A549 (cell line): Measurements from ENCODE around the gene SPRR3. TPM values are rescaled to one million over a fixed set of nuclear protein-coding genes. Genes with fewer than 3 reads are reported as not detected.

Source experiments
- ATAC-seq, 2 experiments: fragments of 200-7000 bp in 1 of 2; fragments of >200 bp in 1 of 2; cut with Nextera tagmentation in 1 of 2; cut with Tn5 transposase in 1 of 2; 3 replicates each; pipeline versions ENCODE4 v1.8.0 to v1.9.1; 2018 to 2020; ENCODE audit warnings: mild to moderate bottlenecking in 1 of 2, moderate library complexity in 1 of 2
- CTCF ChIA-PET: fragments of 300-600 bp; sonication (Branson Sonifier 250); formaldehyde crosslinking; extraction: SDS; loops from one replicate; lab custom pipeline; 2021; ENCODE audit warnings: antibody characterized with exemption, inconsistent platforms; lab: Yijun Ruan, JAX
- POLR2A ChIA-PET: fragments of 350-600 bp; formaldehyde crosslinking; extraction: SDS; loops from one replicate; lab custom pipeline; 2021; ENCODE audit warnings: antibody characterized with exemption, inconsistent platforms; lab: Yijun Ruan, JAX
- DNase-seq, 2 experiments: peaks; one replicate each; pipeline versions ENCODE4 v3.0.0 to v3.0.0-alpha.2; 2011 to 2016; ENCODE audit warnings: low read depth in 1 of 2, low spot score in 1 of 2
- FAIRE-seq: peaks from 2 replicates; lab custom pipeline; 2011; peaks lifted over from hg19 to GRCh38; lab: Jason Lieb, UNC
- H3K27ac ChIP-seq, 2 experiments: fragments of >200 bp; sonication (Bioruptor Twin); formaldehyde crosslinking; 3 replicates each; pipeline ENCODE4 v1.5.1; 2016 to 2017
- H3K4me1 ChIP-seq: fragments of >200 bp; sonication (Bioruptor Twin); formaldehyde crosslinking; 3 replicates; pipeline ENCODE4 v1.6.1; 2016
- H3K4me2 ChIP-seq: fragments of >200 bp; sonication (Bioruptor Twin); formaldehyde crosslinking; 3 replicates; pipeline ENCODE4 v1.6.1; 2016
- H3K4me3 ChIP-seq: fragments of >200 bp; sonication (Bioruptor Twin); formaldehyde crosslinking; 3 replicates; pipeline ENCODE4 v1.5.1; 2016
- H3K9me3 ChIP-seq: fragments of >200 bp; sonication (Bioruptor Twin); formaldehyde crosslinking; 3 replicates; pipeline ENCODE4 v1.6.1; 2016
- CBX2 ChIP-seq: fragments of 200-600 bp; sonication (generic); IDR thresholded peaks from 2 replicates; pipeline ENCODE4 v1.6.1; 2016; ENCODE audit warnings: low read depth, mild to moderate bottlenecking, borderline replicate concordance
- CBX8 ChIP-seq: fragments of 200-600 bp; sonication (generic); IDR thresholded peaks from 2 replicates; pipeline ENCODE4 v1.6.1; 2016
- CHD2 ChIP-seq: fragments of 150-350 bp; IDR thresholded peaks from 2 replicates; pipeline ENCODE4 v1.6.1; 2014; ENCODE audit warnings: low read length; ENCODE audit not compliant: partially characterized antibody
- HDAC2 ChIP-seq: fragments of 200-600 bp; sonication (generic); IDR thresholded peaks from 2 replicates; pipeline ENCODE4 v1.6.1; 2016
- HOXA7 ChIP-seq: fragments of 250-450 bp; sonication (Bioruptor Pico); IDR thresholded peaks from 2 replicates; pipeline ENCODE4 v1.5.0; 2020; ENCODE audit warnings: mild to moderate bottlenecking, moderate library complexity
- HOXB5 ChIP-seq: fragments of 250-450 bp; sonication (Bioruptor Pico); IDR thresholded peaks from 2 replicates; pipeline ENCODE4 v1.5.0; 2020; ENCODE audit warnings: mild to moderate bottlenecking, moderate library complexity
- JUN ChIP-seq, 2 experiments: fragments of >200 bp; sonication (Bioruptor Twin); formaldehyde crosslinking; IDR thresholded peaks; 2 replicates in 1 of 2; 3 replicates in 1 of 2; pipeline ENCODE4 v1.6.1; 2016 to 2017
- JUNB ChIP-seq: fragments of >200 bp; sonication (Bioruptor Twin); formaldehyde crosslinking; IDR thresholded peaks from 2 replicates; pipeline ENCODE4 v1.6.1; 2016
- KDM5A ChIP-seq: fragments of 200-600 bp; sonication (generic); IDR thresholded peaks from 2 replicates; pipeline ENCODE4 v1.6.1; 2016; ENCODE audit warnings: antibody characterized with exemption, mild to moderate bottlenecking
- NFE2L2 ChIP-seq: fragments of 150-350 bp; conservative IDR thresholded peaks from 2 replicates; pipeline ENCODE4 v1.6.1; 2014; ENCODE audit warnings: low read length
- NR3C1 ChIP-seq: fragments of >200 bp; sonication (Bioruptor Twin); formaldehyde crosslinking; IDR thresholded peaks from 3 replicates; pipeline ENCODE4 v1.6.1; 2017
- POLR2A ChIP-seq: IDR thresholded peaks from 2 replicates; pipeline ENCODE4 v1.6.1; 2012; ENCODE audit warnings: mild to moderate bottlenecking, low read length
- POLR2AphosphoS2 ChIP-seq: conservative IDR thresholded peaks from 2 replicates; pipeline ENCODE4 v1.6.1; 2012; ENCODE audit warnings: low read length, improper control_type of control experiment, inconsistent platforms
- RAD21 ChIP-seq, 2 experiments: fragments of >200 bp in 1 of 2; sonication (Bioruptor Twin) in 1 of 2; formaldehyde crosslinking in 1 of 2; IDR thresholded peaks in 1 of 2; conservative IDR thresholded peaks in 1 of 2; 2 replicates in 1 of 2; 3 replicates in 1 of 2; pipeline ENCODE4 v1.6.1; 2012 to 2018; ENCODE audit warnings: inconsistent platforms in 1 of 2
- RCOR1 ChIP-seq: fragments of 150-350 bp; IDR thresholded peaks from 2 replicates; pipeline ENCODE4 v1.6.1; 2014; ENCODE audit warnings: antibody characterized with exemption, low read length, low read depth
- RFX5 ChIP-seq: fragments of 450-650 bp; IDR thresholded peaks from 2 replicates; pipeline ENCODE4 v1.7.1; 2014; ENCODE audit warnings: antibody characterized with exemption, mild to moderate bottlenecking, moderate library complexity
- SMC3 ChIP-seq: fragments of >200 bp; sonication (Bioruptor Twin); formaldehyde crosslinking; IDR thresholded peaks from 3 replicates; pipeline ENCODE4 v1.6.1; 2018; ENCODE audit warnings: inconsistent platforms
- ZC3H11A ChIP-seq: fragments of 450-650 bp; IDR thresholded peaks from 2 replicates; pipeline ENCODE4 v1.6.1; 2014; ENCODE audit warnings: antibody characterized with exemption, mild to moderate bottlenecking
- WGBS: methylation state at CpG from one replicate; pipeline ENCODE4 v1.1.6; 2017; ENCODE audit errors: missing lambda C conversion rate; 5-methylcytosine and 5-hydroxymethylcytosine counted together
- polyA plus RNA-seq, 4 experiments: library from polyadenylated mRNA; depleted of rRNA in 3 of 4; stranded (reverse); fragments of >200 nt; fragmentation: RNase III in 1 of 4; extraction: RNeasy Plus Mini Kit Qiagen cat#74134 plus additional on column Dnase treatment in 1 of 4; gene quantifications; 2 replicates in 3 of 4; 3 replicates in 1 of 4; pipeline ENCODE4 v1.2.3, GENCODE V29; 2011 to 2017
- TF ChIP-seq, protein P1 (sequence below): IDR thresholded peaks from 2 replicates; pipeline ENCODE4 v1.6.1; 2012
- TF ChIP-seq, protein P2 (sequence below): fragments of 250-450 bp; sonication (Bioruptor Pico); IDR thresholded peaks from 2 replicates; pipeline ENCODE4 v1.5.0; 2021; ENCODE audit warnings: mild to moderate bottlenecking, moderate library complexity, borderline replicate concordance
- TF ChIP-seq, protein P3 (sequence below): fragments of >200 bp; sonication (Bioruptor Twin); formaldehyde crosslinking; IDR thresholded peaks from 3 replicates; pipeline ENCODE4 v1.5.1; 2016
- TF ChIP-seq, protein P4 (sequence below): fragments of 200-600 bp; sonication (generic); IDR thresholded peaks from 2 replicates; pipeline ENCODE4 v1.6.1; 2016; ENCODE audit warnings: antibody characterized with exemption, mild to moderate bottlenecking, moderate library complexity

The SPRR3 gene
- polyA plus RNA-seq, 2 of the 4 experiments (the other 2 are of a cell fraction) = not detected

DNA sequence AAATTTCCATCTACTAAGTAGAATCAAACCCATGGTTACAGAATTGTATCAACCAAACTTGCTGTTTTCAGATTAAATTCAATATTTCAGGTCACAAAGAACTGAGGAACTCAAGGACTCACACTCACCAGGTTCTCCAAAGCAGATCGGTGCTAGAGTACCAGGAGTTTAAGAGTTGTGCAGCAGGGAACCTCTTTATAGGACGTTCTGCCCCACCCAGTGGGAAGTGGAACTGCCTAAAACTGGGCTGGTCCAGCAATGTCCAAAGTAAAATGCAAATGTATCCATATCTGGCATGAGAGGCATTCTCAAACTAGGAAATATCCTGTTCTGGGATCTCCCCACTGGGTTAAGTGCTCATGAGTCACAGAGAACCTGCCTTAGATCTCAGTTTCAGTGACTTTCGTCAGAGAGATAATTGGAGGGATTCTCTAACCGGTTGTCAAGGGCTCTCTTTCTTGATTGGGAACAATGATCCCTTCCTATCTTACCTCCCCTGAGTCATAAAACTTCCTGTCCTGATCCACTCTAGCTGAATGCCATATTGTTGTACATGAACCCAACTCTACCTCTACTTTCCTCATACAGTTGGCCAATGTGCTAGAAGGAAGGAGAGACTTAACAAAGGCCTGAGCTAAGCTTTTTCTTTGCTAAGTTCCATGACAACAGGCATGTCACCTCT, 39.5 kb downstream of the SPRR3 start, which contains the start of gene SPRR2D:
Gene SPRR2D, minus strand, starts transcription at position 171 of the 682 bp plus-strand sequence. CDS start 774 bp downstream, outside the sequence.
- H3K4me3 ChIP-seq = no peak within 1 kb of the TSS
- DNase-seq (no peak), FAIRE-seq (no peak), ATAC-seq (no peak)
- TF ChIP-seq HOXB5 (CRISPR knock-in tag) (no peak), HDAC2 (no peak), ZC3H11A (no peak), POLR2AphosphoS2 (no peak), CBX2 (no peak), RAD21 (conservative IDR thresholded peaks at IDR 0.05 in 1 of 2, IDR thresholded peaks at IDR 0.05 in 1 of 2) (no peak), RFX5 (no peak), POLR2A (no peak), CHD2 (no peak), NR3C1 (no peak), JUN (IDR thresholded peaks at IDR 0.05) (no peak), CBX8 (no peak), RCOR1 (no peak), KDM5A (no peak), JUNB (no peak), SMC3 (no peak)
- TF ChIP-seq, protein P1, sequence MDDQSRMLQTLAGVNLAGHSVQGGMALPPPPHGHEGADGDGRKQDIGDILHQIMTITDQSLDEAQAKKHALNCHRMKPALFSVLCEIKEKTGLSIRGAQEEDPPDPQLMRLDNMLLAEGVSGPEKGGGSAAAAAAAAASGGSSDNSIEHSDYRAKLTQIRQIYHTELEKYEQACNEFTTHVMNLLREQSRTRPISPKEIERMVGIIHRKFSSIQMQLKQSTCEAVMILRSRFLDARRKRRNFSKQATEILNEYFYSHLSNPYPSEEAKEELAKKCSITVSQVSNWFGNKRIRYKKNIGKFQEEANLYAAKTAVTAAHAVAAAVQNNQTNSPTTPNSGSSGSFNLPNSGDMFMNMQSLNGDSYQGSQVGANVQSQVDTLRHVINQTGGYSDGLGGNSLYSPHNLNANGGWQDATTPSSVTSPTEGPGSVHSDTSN = no peak
- TF ChIP-seq, protein P2, sequence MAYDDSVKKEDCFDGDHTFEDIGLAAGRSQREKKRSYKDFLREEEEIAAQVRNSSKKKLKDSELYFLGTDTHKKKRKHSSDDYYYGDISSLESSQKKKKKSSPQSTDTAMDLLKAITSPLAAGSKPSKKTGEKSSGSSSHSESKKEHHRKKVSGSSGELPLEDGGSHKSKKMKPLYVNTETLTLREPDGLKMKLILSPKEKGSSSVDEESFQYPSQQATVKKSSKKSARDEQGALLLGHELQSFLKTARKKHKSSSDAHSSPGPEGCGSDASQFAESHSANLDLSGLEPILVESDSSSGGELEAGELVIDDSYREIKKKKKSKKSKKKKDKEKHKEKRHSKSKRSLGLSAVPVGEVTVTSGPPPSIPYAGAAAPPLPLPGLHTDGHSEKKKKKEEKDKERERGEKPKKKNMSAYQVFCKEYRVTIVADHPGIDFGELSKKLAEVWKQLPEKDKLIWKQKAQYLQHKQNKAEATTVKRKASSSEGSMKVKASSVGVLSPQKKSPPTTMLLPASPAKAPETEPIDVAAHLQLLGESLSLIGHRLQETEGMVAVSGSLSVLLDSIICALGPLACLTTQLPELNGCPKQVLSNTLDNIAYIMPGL (CRISPR knock-in tag) = no peak
- TF ChIP-seq, protein P3, sequence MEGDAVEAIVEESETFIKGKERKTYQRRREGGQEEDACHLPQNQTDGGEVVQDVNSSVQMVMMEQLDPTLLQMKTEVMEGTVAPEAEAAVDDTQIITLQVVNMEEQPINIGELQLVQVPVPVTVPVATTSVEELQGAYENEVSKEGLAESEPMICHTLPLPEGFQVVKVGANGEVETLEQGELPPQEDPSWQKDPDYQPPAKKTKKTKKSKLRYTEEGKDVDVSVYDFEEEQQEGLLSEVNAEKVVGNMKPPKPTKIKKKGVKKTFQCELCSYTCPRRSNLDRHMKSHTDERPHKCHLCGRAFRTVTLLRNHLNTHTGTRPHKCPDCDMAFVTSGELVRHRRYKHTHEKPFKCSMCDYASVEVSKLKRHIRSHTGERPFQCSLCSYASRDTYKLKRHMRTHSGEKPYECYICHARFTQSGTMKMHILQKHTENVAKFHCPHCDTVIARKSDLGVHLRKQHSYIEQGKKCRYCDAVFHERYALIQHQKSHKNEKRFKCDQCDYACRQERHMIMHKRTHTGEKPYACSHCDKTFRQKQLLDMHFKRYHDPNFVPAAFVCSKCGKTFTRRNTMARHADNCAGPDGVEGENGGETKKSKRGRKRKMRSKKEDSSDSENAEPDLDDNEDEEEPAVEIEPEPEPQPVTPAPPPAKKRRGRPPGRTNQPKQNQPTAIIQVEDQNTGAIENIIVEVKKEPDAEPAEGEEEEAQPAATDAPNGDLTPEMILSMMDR = no peak
- no peak within 1 kb of the TSS for H3K4me2 ChIP-seq
- ChIA-PET CTCF (no interaction called here), POLR2A (no interaction called here)
- 4% methylated on average over 4 of the region's 4 CpGs for WGBS
- no peak within 1 kb of the TSS for H3K27ac ChIP-seq
- no peaks in the 10 kb centered on the region for H3K9me3 ChIP-seq
- H3K4me1 ChIP-seq = no peaks in the 10 kb centered on the region

DNA sequence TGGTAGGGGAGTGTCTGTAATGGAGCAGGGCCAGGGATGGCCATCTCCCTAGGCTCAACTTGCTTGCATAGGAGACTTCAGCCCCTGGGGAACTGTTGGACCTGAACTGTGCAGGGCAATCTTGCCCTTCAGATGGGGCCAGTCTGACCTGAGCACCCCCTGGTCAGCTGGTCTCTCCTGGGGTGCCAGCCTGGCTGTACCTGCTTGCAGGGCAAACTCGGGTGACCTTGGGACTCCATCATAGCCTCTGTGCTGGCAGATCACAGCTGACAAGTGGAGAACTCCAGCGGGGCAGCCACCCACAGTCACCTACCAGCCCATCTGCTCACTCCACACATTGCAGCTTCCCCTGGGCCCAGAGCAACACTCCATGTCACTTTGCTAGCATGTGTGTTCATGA, 47.7 kb downstream of the SPRR3 start:
- WGBS = 4% methylated on average over 2 of the region's 2 CpGs
- DNase-seq = no peak

More for the DNA sequence above, 47.7 kb downstream of the SPRR3 start:
- ChIA-PET POLR2A (no interaction called here), CTCF (no interaction called here)
- Histone ChIP-seq H3K4me3 (no peak overlapping the region), H3K27ac (no peak overlapping the region), H3K4me2 (no peak overlapping the region), H3K9me3 (no peaks in the 10 kb centered on the region), H3K4me1 (no peaks in the 10 kb centered on the region)
- TF ChIP-seq, protein P4, sequence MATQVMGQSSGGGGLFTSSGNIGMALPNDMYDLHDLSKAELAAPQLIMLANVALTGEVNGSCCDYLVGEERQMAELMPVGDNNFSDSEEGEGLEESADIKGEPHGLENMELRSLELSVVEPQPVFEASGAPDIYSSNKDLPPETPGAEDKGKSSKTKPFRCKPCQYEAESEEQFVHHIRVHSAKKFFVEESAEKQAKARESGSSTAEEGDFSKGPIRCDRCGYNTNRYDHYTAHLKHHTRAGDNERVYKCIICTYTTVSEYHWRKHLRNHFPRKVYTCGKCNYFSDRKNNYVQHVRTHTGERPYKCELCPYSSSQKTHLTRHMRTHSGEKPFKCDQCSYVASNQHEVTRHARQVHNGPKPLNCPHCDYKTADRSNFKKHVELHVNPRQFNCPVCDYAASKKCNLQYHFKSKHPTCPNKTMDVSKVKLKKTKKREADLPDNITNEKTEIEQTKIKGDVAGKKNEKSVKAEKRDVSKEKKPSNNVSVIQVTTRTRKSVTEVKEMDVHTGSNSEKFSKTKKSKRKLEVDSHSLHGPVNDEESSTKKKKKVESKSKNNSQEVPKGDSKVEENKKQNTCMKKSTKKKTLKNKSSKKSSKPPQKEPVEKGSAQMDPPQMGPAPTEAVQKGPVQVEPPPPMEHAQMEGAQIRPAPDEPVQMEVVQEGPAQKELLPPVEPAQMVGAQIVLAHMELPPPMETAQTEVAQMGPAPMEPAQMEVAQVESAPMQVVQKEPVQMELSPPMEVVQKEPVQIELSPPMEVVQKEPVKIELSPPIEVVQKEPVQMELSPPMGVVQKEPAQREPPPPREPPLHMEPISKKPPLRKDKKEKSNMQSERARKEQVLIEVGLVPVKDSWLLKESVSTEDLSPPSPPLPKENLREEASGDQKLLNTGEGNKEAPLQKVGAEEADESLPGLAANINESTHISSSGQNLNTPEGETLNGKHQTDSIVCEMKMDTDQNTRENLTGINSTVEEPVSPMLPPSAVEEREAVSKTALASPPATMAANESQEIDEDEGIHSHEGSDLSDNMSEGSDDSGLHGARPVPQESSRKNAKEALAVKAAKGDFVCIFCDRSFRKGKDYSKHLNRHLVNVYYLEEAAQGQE = no peak
- no peak for TF ChIP-seq HOXA7 (CRISPR knock-in tag)
- no peak for TF ChIP-seq HOXB5 (CRISPR knock-in tag)
- TF ChIP-seq JUNB = no peak
- no peak for TF ChIP-seq NFE2L2
- FAIRE-seq (no peak), ATAC-seq (peak in 1 of 2 experiments; percentile 47; a peak in 1 of 6 replicates)
